Right lobe of liver (tissue), 6 donors: ENCODE data around the gene RNF40. TPM values are rescaled to one million over a fixed set of nuclear protein-coding genes. Genes with fewer than 3 reads are reported as not detected.
A peak's percentile ranks its signal among the peaks of the same experiment; 100 is the strongest.

Experiments used
- ATAC-seq, 4 donors: fragments of 200-7000 bp; cut with Tn5 transposase; one replicate each; pipeline ENCODE4 v1.9.1; 2020; ENCODE audit warnings: mild to moderate bottlenecking in 4 of 4, moderate library complexity in 4 of 4
- DNase-seq, 3 donors: peaks; one replicate each; pipeline ENCODE4 v3.0.0-alpha.2; 2020
- H3K27ac ChIP-seq, 3 donors: fragments of 200-600 bp; one replicate each; pipeline ENCODE4 v1.8.0; 2022
- H3K27me3 ChIP-seq, 2 donors: fragments of 200-600 bp; one replicate each; pipeline ENCODE4 v1.8.0; 2022
- H3K36me3 ChIP-seq, 4 donors: fragments of 200-600 bp; sonication (generic) in 1 of 4; one replicate each; pipeline versions ENCODE4 v1.5.1 to v1.8.0; 2017 to 2022; ENCODE audit warnings: control low read depth in 1 of 4
- H3K4me1 ChIP-seq, 4 donors: fragments of 200-600 bp; sonication (generic) in 1 of 4; one replicate each; pipeline versions ENCODE4 v1.5.1 to v1.8.0; 2017 to 2022; ENCODE audit warnings: control low read depth in 1 of 4
- H3K4me3 ChIP-seq, 3 donors: fragments of 200-600 bp; one replicate each; pipeline ENCODE4 v1.8.0; 2022
- H3K9me3 ChIP-seq, 4 donors: fragments of 200-600 bp; sonication (generic) in 1 of 4; one replicate each; pipeline versions ENCODE4 v1.5.1 to v1.8.0; 2017 to 2022; ENCODE audit warnings: control low read depth in 1 of 4
- CTCF ChIP-seq, 4 donors: fragments of 200-600 bp in 3 of 4; fragments of 450-650 bp in 1 of 4; IDR thresholded peaks; one replicate each; pipeline versions ENCODE4 v1.5.1 to v1.8.0; 2016 to 2022; ENCODE audit warnings: antibody characterized with exemption in 4 of 4, mild to moderate bottlenecking in 2 of 4
- POLR2A ChIP-seq: fragments of 450-650 bp; IDR thresholded peaks from one replicate; pipeline ENCODE4 v1.6.1; 2017; ENCODE audit warnings: antibody characterized with exemption, mild to moderate bottlenecking
- WGBS: methylation state at CpG from one replicate; pipeline ENCODE4 v1.1.6; 2018; ENCODE audit warnings: low coverage, low lambda C conversion rate; ENCODE audit not compliant: insufficient coverage; ENCODE audit errors: missing lambda C conversion rate; 5-methylcytosine and 5-hydroxymethylcytosine counted together
- intact Hi-C, 2 donors: fragments of 100-400 bp; cut with DNase I; formaldehyde crosslinking; loops; one replicate each; pipeline versions ENCODE4 v1.11.2 to v1.14.1; 2022
- total RNA-seq, 6 experiments: library from RNA; depleted of rRNA in 2 of 6; stranded (reverse); fragments of >200 nt in 2 of 6; fragmentation: NEBNext Ultra II Directional in 3 of 6; extraction: Animal tissue kit (Norgen Biotek cat#: 25700) in 3 of 6; gene quantifications; one replicate each; pipeline versions ENCODE4 v1.1.0 to v1.2.4, GENCODE V29; 2016 to 2023
- donor health status: DM: no; HTN: yes; CAD: no.
- donor health status: DM: no; HTN: no; CAD: no.
- donor health status: DM: no; HTN: no; CAD: no.
- donor health status: DM: no; HTN: yes; CAD: no.
- donor health status: DM: no; HTN: yes; CAD: no.

Gene RNF40
- total RNA-seq, 6 experiments from 2014 or later: 34.3 to 56.8 (median 46.7) TPM

DNA sequence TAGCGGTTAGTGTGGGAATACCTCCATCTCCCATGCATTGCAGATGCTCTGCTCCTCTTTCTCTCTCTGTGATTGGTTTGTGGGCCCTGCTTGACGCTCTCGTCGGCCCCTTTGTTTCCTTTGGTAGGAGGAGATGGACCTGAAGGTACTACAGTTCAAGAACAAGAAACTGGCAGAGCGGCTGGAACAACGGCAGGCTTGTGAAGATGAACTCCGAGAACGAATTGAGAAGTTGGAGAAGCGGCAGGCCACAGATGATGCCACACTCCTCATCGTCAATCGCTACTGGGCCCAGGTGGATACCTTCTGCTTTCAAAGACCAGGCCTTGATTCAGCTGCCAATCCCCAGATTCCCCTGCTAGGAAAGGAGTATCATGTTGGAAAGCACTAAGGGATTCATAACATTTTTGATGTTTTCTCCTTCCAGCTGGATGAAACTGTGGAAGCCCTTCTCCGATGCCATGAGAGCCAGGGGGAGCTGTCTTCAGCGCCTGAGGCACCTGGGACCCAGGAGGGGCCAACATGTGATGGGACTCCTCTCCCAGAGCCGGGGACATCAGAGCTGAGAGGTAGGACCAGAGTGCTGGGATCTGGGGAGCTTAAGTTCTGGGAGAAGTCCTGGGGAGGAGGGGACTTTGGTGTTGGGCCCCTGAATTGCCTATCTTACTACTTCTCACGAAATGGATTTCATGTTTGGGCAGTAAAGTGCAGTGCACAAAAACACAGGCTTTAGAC is 1.0 kb downstream of the RNF40 start:
- H3K27ac ChIP-seq: peak overlapping the region; percentile 55 to 88 (median 86)
- H3K36me3 ChIP-seq: peaks cover 0 to 49% (median 21%) of the 10 kb centered on the region in 4 donors
- H3K27me3 ChIP-seq: no peaks in the 10 kb centered on the region
- intact Hi-C loops: no loop called here
- 73% methylated on average over 10 of the region's 15 CpGs for WGBS
- peak overlapping the region; percentile 68 to 81 (median 78) for H3K4me3 ChIP-seq
- no peaks in the 10 kb centered on the region for H3K9me3 ChIP-seq
- ATAC-seq (no peak), DNase-seq (no peak)
- peaks cover 0 to 24% (median 9%) of the 10 kb centered on the region in 4 donors for H3K4me1 ChIP-seq
- no peak for TF ChIP-seq CTCF (IDR thresholded peaks at IDR 0.05)
- TF ChIP-seq POLR2A: no peak

DNA sequence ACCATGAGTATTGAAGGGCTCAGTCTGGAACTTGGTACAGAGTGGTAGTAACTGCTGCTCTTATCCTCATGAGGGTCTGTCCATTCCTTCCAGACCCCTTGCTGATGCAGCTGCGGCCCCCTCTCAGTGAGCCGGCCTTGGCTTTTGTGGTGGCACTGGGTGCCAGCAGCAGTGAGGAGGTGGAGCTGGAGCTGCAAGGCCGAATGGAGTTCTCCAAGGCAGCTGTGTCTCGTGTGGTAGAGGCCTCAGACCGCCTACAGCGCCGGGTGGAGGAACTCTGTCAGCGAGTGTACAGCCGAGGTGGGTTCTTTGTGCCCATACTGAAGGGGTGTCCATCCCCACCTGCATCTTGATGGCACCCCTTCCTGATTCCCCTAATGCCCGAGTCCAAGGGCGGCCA is 2.0 kb downstream of the RNF40 start:
- no peak for ATAC-seq
- Histone ChIP-seq H3K27ac (no peak overlapping the region), H3K4me1 (peaks cover 0 to 24% (median 9%) of the 10 kb centered on the region in 4 donors), H3K36me3 (peaks cover 4 to 58% (median 28%) of the 10 kb centered on the region in 4 donors), H3K4me3 (no peak overlapping the region), H3K9me3 (no peaks in the 10 kb centered on the region), H3K27me3 (no peaks in the 10 kb centered on the region)
- TF ChIP-seq POLR2A (no peak), CTCF (IDR thresholded peaks at IDR 0.05) (no peak)
- DNase-seq: no peak
- WGBS: 100% methylated on average over 1 of the region's 11 CpGs
- intact Hi-C loops: no loop called here

GRCh38 chr16:30764816-30765465 is 2.8 kb downstream of the RNF40 start:
- no peak for ATAC-seq
- H3K27ac ChIP-seq: no peak overlapping the region
- no peak for DNase-seq
- H3K4me3 ChIP-seq: no peak overlapping the region
- intact Hi-C loops: no loop called here
- H3K27me3 ChIP-seq: no peaks in the 10 kb centered on the region
- H3K36me3 ChIP-seq: peaks cover 4 to 67% (median 34%) of the 10 kb centered on the region in 4 donors
- H3K4me1 ChIP-seq: peaks cover 0 to 24% (median 9%) of the 10 kb centered on the region in 4 donors
- no peaks in the 10 kb centered on the region for H3K9me3 ChIP-seq
- TF ChIP-seq POLR2A (no peak), CTCF (IDR thresholded peaks at IDR 0.05) (no peak)
- 92% methylated on average over 6 of the region's 12 CpGs for WGBS

GRCh38 chr16:30766206-30766932 is 4.2 kb downstream of the RNF40 start:
- TF ChIP-seq POLR2A (no peak), CTCF (IDR thresholded peaks at IDR 0.05) (no peak)
- ATAC-seq (no peak), DNase-seq (peak in 1 of 3 donors; percentile 32)
- Histone ChIP-seq H3K27ac (no peak overlapping the region), H3K4me1 (peaks cover 0 to 18% (median 7%) of the 10 kb centered on the region in 4 donors), H3K4me3 (no peak overlapping the region), H3K36me3 (peaks cover 4 to 81% (median 38%) of the 10 kb centered on the region in 4 donors), H3K27me3 (no peaks in the 10 kb centered on the region), H3K9me3 (no peaks in the 10 kb centered on the region)
- intact Hi-C loops: no loop called here
- 80% methylated on average over 1 of the region's 29 CpGs for WGBS
